A549 (cell line): ENCODE results near the gene TACR1.

Experiments
- CBX8 ChIP-seq: fragments of 200-600 bp; sonication (generic); IDR thresholded peaks from 2 replicates; pipeline ENCODE4 v1.6.1; 2016
- CEBPB ChIP-seq, 2 experiments: fragments of >200 bp in 1 of 2; sonication (Bioruptor Twin) in 1 of 2; formaldehyde crosslinking in 1 of 2; IDR thresholded peaks; 2 replicates each; pipeline ENCODE4 v1.6.1; 2012 to 2016
- CHD2 ChIP-seq: fragments of 150-350 bp; IDR thresholded peaks from 2 replicates; pipeline ENCODE4 v1.6.1; 2014; ENCODE audit warnings: low read length; ENCODE audit not compliant: partially characterized antibody
- HOXA7 ChIP-seq: fragments of 250-450 bp; sonication (Bioruptor Pico); IDR thresholded peaks from 2 replicates; pipeline ENCODE4 v1.5.0; 2020; ENCODE audit warnings: mild to moderate bottlenecking, moderate library complexity
- JUN ChIP-seq, 2 experiments: fragments of >200 bp; sonication (Bioruptor Twin); formaldehyde crosslinking; IDR thresholded peaks; 2 replicates in 1 of 2; 3 replicates in 1 of 2; pipeline ENCODE4 v1.6.1; 2016 to 2017
- POLR2AphosphoS2 ChIP-seq: conservative IDR thresholded peaks from 2 replicates; pipeline ENCODE4 v1.6.1; 2012; ENCODE audit warnings: low read length, improper control_type of control experiment, inconsistent platforms
- RAD21 ChIP-seq, 2 experiments: fragments of >200 bp in 1 of 2; sonication (Bioruptor Twin) in 1 of 2; formaldehyde crosslinking in 1 of 2; IDR thresholded peaks in 1 of 2; conservative IDR thresholded peaks in 1 of 2; 2 replicates in 1 of 2; 3 replicates in 1 of 2; pipeline ENCODE4 v1.6.1; 2012 to 2018; ENCODE audit warnings: inconsistent platforms in 1 of 2
- SREBF2 ChIP-seq: fragments of 450-650 bp; IDR thresholded peaks from 2 replicates; pipeline ENCODE4 v1.6.1; 2014; ENCODE audit warnings: mild to moderate bottlenecking, moderate library complexity
- TFCP2L1 ChIP-seq: fragments of 250-450 bp; sonication (Bioruptor Pico); IDR thresholded peaks from 2 replicates; pipeline ENCODE4 v1.5.0; 2021; ENCODE audit warnings: mild to moderate bottlenecking
- ZNF302 ChIP-seq: fragments of 250-450 bp; sonication (Bioruptor Pico); IDR thresholded peaks from 2 replicates; pipeline ENCODE4 v1.9.0; 2021; ENCODE audit warnings: inconsistent platforms, mild to moderate bottlenecking, moderate library complexity
- TF ChIP-seq, protein P1 (sequence below): fragments of >200 bp; sonication (Bioruptor Twin); formaldehyde crosslinking; IDR thresholded peaks from 3 replicates; pipeline ENCODE4 v1.5.1; 2016
- TF ChIP-seq, protein P2 (sequence below): IDR thresholded peaks from 2 replicates; pipeline ENCODE4 v1.6.1; 2012
- TF ChIP-seq, protein P3 (sequence below): IDR thresholded peaks from 2 replicates; pipeline ENCODE4 v1.6.1; 2012; ENCODE audit warnings: low read depth, borderline replicate concordance

DNA sequence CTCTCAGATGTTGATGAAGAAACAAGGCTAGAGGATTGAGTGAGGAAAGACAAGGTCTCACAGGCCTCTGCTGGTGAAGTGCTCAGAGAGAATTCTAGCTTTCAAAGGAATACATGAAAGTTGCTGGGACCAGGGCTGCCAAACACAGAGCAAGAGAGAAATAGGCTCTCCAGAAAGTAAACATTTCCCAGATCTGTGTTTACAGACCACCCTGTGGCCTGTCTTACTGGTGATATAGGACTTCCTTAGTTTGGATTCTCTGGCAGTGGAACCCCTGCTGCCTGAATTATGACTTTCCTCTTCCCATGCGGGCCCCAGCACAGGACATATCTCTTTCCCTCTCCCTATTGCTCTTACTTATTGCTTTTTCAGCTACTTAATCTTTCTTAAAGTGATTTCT is 64.5 kb downstream of the TACR1 start:
- TF ChIP-seq POLR2AphosphoS2 = no peak
- TF ChIP-seq, protein P1, sequence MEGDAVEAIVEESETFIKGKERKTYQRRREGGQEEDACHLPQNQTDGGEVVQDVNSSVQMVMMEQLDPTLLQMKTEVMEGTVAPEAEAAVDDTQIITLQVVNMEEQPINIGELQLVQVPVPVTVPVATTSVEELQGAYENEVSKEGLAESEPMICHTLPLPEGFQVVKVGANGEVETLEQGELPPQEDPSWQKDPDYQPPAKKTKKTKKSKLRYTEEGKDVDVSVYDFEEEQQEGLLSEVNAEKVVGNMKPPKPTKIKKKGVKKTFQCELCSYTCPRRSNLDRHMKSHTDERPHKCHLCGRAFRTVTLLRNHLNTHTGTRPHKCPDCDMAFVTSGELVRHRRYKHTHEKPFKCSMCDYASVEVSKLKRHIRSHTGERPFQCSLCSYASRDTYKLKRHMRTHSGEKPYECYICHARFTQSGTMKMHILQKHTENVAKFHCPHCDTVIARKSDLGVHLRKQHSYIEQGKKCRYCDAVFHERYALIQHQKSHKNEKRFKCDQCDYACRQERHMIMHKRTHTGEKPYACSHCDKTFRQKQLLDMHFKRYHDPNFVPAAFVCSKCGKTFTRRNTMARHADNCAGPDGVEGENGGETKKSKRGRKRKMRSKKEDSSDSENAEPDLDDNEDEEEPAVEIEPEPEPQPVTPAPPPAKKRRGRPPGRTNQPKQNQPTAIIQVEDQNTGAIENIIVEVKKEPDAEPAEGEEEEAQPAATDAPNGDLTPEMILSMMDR = no peak
- TF ChIP-seq, protein P2, sequence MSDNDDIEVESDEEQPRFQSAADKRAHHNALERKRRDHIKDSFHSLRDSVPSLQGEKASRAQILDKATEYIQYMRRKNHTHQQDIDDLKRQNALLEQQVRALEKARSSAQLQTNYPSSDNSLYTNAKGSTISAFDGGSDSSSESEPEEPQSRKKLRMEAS = no peak
- TF ChIP-seq TFCP2L1 (CRISPR knock-in tag) = no peak
- no peak for TF ChIP-seq ZNF302
- no peak for TF ChIP-seq CEBPB (IDR thresholded peaks at IDR 0.05)
- no peak for TF ChIP-seq CHD2
- TF ChIP-seq JUN (IDR thresholded peaks at IDR 0.05) = no peak
- no peak for TF ChIP-seq RAD21 (conservative IDR thresholded peaks at IDR 0.05 in 1 of 2, IDR thresholded peaks at IDR 0.05 in 1 of 2)
- no peak for TF ChIP-seq SREBF2
- TF ChIP-seq, protein P3, sequence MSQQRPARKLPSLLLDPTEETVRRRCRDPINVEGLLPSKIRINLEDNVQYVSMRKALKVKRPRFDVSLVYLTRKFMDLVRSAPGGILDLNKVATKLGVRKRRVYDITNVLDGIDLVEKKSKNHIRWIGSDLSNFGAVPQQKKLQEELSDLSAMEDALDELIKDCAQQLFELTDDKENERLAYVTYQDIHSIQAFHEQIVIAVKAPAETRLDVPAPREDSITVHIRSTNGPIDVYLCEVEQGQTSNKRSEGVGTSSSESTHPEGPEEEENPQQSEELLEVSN = no peak
- no peak for TF ChIP-seq CBX8
- no peak for TF ChIP-seq HOXA7 (CRISPR knock-in tag)
